GM19351 (cell line): Measurements from ENCODE around the gene BAK1.
"Not testable (repeated sequence)": the region's sequence is repeated elsewhere in the genome, so short reads cannot be mapped to it uniquely, and the experiment has no call there.

Experiments used
- ATAC-seq: cut with Tn5 transposase; IDR thresholded peaks from one replicate; pipeline ENCODE4 v1.9.1; 2021; ENCODE audit warnings: mild to moderate bottlenecking, moderate library complexity; ENCODE audit not compliant: unreplicated experiment

The BAK1 gene

GRCh38 chr6:33552883-33553282 is 27.2 kb downstream of the BAK1 start:
- not testable (repeated sequence) for ATAC-seq

- no peak for ATAC-seq
Observed at GRCh38 chr6:33552252-33552651, 27.8 kb downstream of the BAK1 start.

GRCh38 chr6:33551538-33551937 is 28.5 kb downstream of the BAK1 start:
- ATAC-seq: no peak

GRCh38 chr6:33549896-33550295 is 30.2 kb downstream of the BAK1 start:
- no peak for ATAC-seq

- ATAC-seq: no peak
Observed at GRCh38 chr6:33549196-33549595, 30.9 kb downstream of the BAK1 start.

- ATAC-seq: no peak
Observed at GRCh38 chr6:33547499-33547898, 32.6 kb downstream of the BAK1 start.

- no peak for ATAC-seq
Observed at GRCh38 chr6:33546766-33547165, 33.3 kb downstream of the BAK1 start.

GRCh38 chr6:33545292-33545691 is 34.8 kb downstream of the BAK1 start:
- not testable (repeated sequence) for ATAC-seq

GRCh38 chr6:33543116-33543515 is 37.0 kb downstream of the BAK1 start:
- ATAC-seq: no peak

GRCh38 chr6:33540768-33541167 is 39.3 kb downstream of the BAK1 start:
- no peak for ATAC-seq

- no peak for ATAC-seq
Observed at GRCh38 chr6:33534702-33535101, 45.4 kb downstream of the BAK1 start.

GRCh38 chr6:33533163-33533869 is 46.8 kb downstream of the BAK1 start:
- ATAC-seq: not testable (repeated sequence)

- ATAC-seq: not testable (repeated sequence)
Observed at GRCh38 chr6:33532431-33532830, 47.6 kb downstream of the BAK1 start.

- ATAC-seq: not testable (repeated sequence)
Observed at GRCh38 chr6:33530617-33531016, 49.5 kb downstream of the BAK1 start.
